Neuronal stem cell (in vitro differentiated cells): ENCODE measurements around the gene RPS3.
"Not testable (repeated sequence)": the region's sequence is repeated elsewhere in the genome, so short reads cannot be mapped to it uniquely, and the experiment has no call there.

Experiments
- DNase-seq: peaks from one replicate; pipeline ENCODE4 v3.0.0-alpha.2; 2013; ENCODE audit warnings: low spot score
- H2AFZ ChIP-seq: one replicate; pipeline ENCODE4 v1.6.1; 2013; ENCODE audit warnings: mild to moderate bottlenecking, low read length, inconsistent platforms
- H2AK5ac ChIP-seq: 2 replicates; pipeline ENCODE4 v1.6.1; 2013; ENCODE audit warnings: low read depth, mild to moderate bottlenecking, inconsistent platforms, low read length, moderate library complexity, mixed read lengths
- H2BK120ac ChIP-seq: 2 replicates; pipeline ENCODE4 v1.6.1; 2013; ENCODE audit warnings: low read depth, mild to moderate bottlenecking, inconsistent platforms, low read length, moderate library complexity, mixed read lengths
- H2BK12ac ChIP-seq: one replicate; pipeline ENCODE4 v1.6.1; 2013; ENCODE audit warnings: low read length, inconsistent platforms
- H2BK15ac ChIP-seq: 2 replicates; pipeline ENCODE4 v1.6.1; 2013; ENCODE audit warnings: mild to moderate bottlenecking, low read length, inconsistent platforms, mixed read lengths
- H2BK5ac ChIP-seq: one replicate; pipeline ENCODE4 v1.6.1; 2013; ENCODE audit warnings: inconsistent platforms, mild to moderate bottlenecking, low read length, moderate library complexity
- H3K14ac ChIP-seq: one replicate; pipeline ENCODE4 v1.6.1; 2013; ENCODE audit warnings: low read length, inconsistent platforms
- H3K18ac ChIP-seq: 2 replicates; pipeline ENCODE4 v1.6.1; 2013; ENCODE audit warnings: low read length, inconsistent platforms
- H3K23ac ChIP-seq: 2 replicates; pipeline ENCODE4 v1.6.1; 2013; ENCODE audit warnings: low read depth, mild to moderate bottlenecking, mixed read lengths, low read length, inconsistent platforms; ENCODE audit not compliant: poor library complexity
- H3K27ac ChIP-seq: replicated peaks from 3 replicates; pipeline ENCODE4 v1.5.1; 2013; ENCODE audit warnings: low read length, inconsistent platforms
- H3K27me3 ChIP-seq, 3 experiments: 2 replicates each; pipeline ENCODE4 v1.6.1; 2013; ENCODE audit warnings: low read length in 3 of 3, mild to moderate bottlenecking in 2 of 3, inconsistent platforms in 1 of 3, low read depth in 1 of 3, mixed read lengths in 1 of 3, moderate library complexity in 1 of 3; ENCODE audit not compliant: control insufficient read depth in 3 of 3, insufficient read depth in 3 of 3
- H3K36me3 ChIP-seq, 2 donors: replicated peaks in 1 of 2; 2 replicates each; pipeline ENCODE4 v1.6.1; 2013; ENCODE audit warnings: low read length in 2 of 2; ENCODE audit not compliant: control insufficient read depth in 2 of 2, insufficient read depth in 2 of 2
- H3K4ac ChIP-seq: 2 replicates; pipeline ENCODE4 v1.6.1; 2013; ENCODE audit warnings: inconsistent platforms, mild to moderate bottlenecking, low read length, moderate library complexity
- H3K4me1 ChIP-seq, 2 donors: 1 replicate in 1 of 2; 2 replicates in 1 of 2; pipeline ENCODE4 v1.6.1; 2013; ENCODE audit warnings: low read length in 2 of 2, low read depth in 1 of 2; ENCODE audit not compliant: control insufficient read depth in 2 of 2, insufficient read depth in 1 of 2
- H3K4me2 ChIP-seq: one replicate; pipeline ENCODE4 v1.6.1; 2013; ENCODE audit warnings: mild to moderate bottlenecking, low read length, inconsistent platforms; ENCODE audit not compliant: insufficient read depth, poor library complexity, severe bottlenecking
- H3K4me3 ChIP-seq, 2 donors: 2 replicates each; pipeline ENCODE4 v1.5.1; 2013; ENCODE audit warnings: low read length in 2 of 2, mild to moderate bottlenecking in 2 of 2, inconsistent platforms in 1 of 2, moderate library complexity in 1 of 2
- H3K79me1 ChIP-seq: one replicate; pipeline ENCODE4 v1.6.1; 2013; ENCODE audit warnings: low read depth, mild to moderate bottlenecking, inconsistent platforms, low read length, moderate library complexity
- H3K9ac ChIP-seq: one replicate; pipeline ENCODE4 v1.6.1; 2013; ENCODE audit warnings: mild to moderate bottlenecking, low read depth, low read length, inconsistent platforms; ENCODE audit not compliant: poor library complexity
- H3K9me3 ChIP-seq, 2 donors: replicated peaks in 1 of 2; 2 replicates each; pipeline versions ENCODE3 to v1.6.1; 2013; ENCODE audit warnings: low read length in 2 of 2, mild to moderate bottlenecking in 2 of 2, inconsistent platforms in 1 of 2, low read depth in 1 of 2, mixed read lengths in 1 of 2, moderate library complexity in 1 of 2; ENCODE audit not compliant: control insufficient read depth in 2 of 2, insufficient read depth in 1 of 2
- H4K8ac ChIP-seq: one replicate; pipeline ENCODE4 v1.6.1; 2013; ENCODE audit warnings: low read depth, mild to moderate bottlenecking, inconsistent platforms, low read length, moderate library complexity
- H4K91ac ChIP-seq: one replicate; pipeline ENCODE4 v1.6.1; 2013; ENCODE audit warnings: low read length, low read depth, mild to moderate bottlenecking, inconsistent platforms; ENCODE audit not compliant: poor library complexity
- WGBS, 2 donors: extraction: QIAGEN DNeasy Blood & Tissue Kit; methylation state at CpG; one replicate each; pipeline ENCODE4 v1.1.7; 2013; ENCODE audit warnings: missing lambda C conversion rate in 2 of 2, mixed read lengths in 1 of 2; ENCODE audit not compliant: insufficient read length in 2 of 2, insufficient replicate concordance in 1 of 2; ENCODE audit errors: extremely low coverage in 2 of 2; 5-methylcytosine and 5-hydroxymethylcytosine counted together

RPS3 gene

DNA sequence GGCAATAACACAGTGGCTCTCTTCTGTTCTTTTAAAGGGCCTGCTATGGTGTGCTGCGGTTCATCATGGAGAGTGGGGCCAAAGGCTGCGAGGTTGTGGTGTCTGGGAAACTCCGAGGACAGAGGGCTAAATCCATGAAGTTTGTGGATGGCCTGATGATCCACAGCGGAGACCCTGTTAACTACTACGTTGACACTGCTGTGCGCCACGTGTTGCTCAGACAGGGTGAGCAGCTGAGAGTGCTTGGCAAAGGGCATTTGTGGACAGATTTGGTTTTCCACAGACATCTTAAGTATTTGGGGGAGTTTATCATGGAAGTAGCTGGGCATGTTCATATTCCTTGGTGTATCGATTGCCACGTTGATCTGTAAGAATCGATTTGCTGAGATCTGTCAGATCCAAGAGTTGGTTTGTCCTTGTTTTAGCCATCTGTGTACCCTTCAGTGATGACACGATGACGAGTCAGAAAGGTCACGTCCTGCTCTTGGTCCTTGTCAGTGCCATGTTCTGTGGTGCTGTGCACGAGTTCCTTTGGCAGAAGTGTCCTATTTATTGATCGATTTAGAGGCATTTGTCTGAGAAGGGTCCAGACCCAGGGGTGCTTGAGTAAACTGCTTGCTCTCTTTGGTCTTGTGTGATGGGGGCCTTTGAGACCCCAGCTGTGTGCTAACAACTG, 4.8 kb downstream of the RPS3 start:
- no peak overlapping the region for H3K9ac ChIP-seq
- no peak overlapping the region for H3K4ac ChIP-seq
- no peak overlapping the region for H2BK12ac ChIP-seq
- H3K14ac ChIP-seq: no peak overlapping the region
- H3K18ac ChIP-seq: no peak overlapping the region
- DNase-seq: no peak
- H3K9me3 ChIP-seq: peaks cover 0 to 3% of the 10 kb centered on the region in 2 donors
- H2BK120ac ChIP-seq: no peak overlapping the region
- no peak overlapping the region for H3K27ac ChIP-seq
- peaks cover 7% of the 10 kb centered on the region for H3K79me1 ChIP-seq
- no peak overlapping the region for H3K4me3 ChIP-seq
- H2BK5ac ChIP-seq: no peak overlapping the region
- no peak overlapping the region for H3K4me2 ChIP-seq
- no CpG with 5 or more reads among the region's 15 CpGs for WGBS, 2 donors
- H3K23ac ChIP-seq: no peak overlapping the region
- peaks cover 60 to 88% of the 10 kb centered on the region in 2 donors for H3K36me3 ChIP-seq
- no peak overlapping the region for H2AFZ ChIP-seq
- H3K27me3 ChIP-seq: no peaks in the 10 kb centered on the region
- H3K4me1 ChIP-seq: peaks cover 3 to 12% of the 10 kb centered on the region in 2 donors
- H2BK15ac ChIP-seq: no peak overlapping the region
- no peak overlapping the region for H4K8ac ChIP-seq
- no peak overlapping the region for H2AK5ac ChIP-seq
- no peak overlapping the region for H4K91ac ChIP-seq

DNA sequence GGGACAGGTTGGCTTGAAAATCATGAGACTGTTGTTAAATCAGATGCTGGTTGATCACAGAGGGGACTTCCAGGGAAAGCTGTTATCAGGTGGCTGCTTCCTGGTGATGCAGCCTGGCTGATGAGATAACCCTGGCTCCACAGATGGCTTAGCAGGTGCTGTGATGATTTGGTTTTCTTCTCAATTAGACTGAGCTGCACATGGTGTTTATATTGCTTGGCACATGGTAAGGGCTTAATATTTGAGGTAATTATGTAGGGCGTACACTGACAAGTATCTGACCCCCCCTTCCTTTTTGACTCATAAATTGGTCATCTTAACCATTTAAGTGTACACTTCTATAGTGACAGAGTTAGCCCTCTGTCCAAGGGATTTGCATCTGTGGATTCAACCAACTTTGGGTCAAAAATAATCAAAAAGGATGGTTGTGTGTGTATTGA, 7.0 kb downstream of the RPS3 start:
- H3K23ac ChIP-seq: no peak overlapping the region
- no peak overlapping the region for H3K14ac ChIP-seq
- H3K4me3 ChIP-seq: no peak overlapping the region
- H3K79me1 ChIP-seq: peaks cover 5% of the 10 kb centered on the region
- H3K4me2 ChIP-seq: no peak overlapping the region
- no peak overlapping the region for H3K27ac ChIP-seq
- H3K4ac ChIP-seq: no peak overlapping the region
- peaks cover 0 to 3% of the 10 kb centered on the region in 2 donors for H3K9me3 ChIP-seq
- H2AK5ac ChIP-seq: no peak overlapping the region
- peaks cover 2 to 8% of the 10 kb centered on the region in 2 donors for H3K4me1 ChIP-seq
- H2BK120ac ChIP-seq: no peak overlapping the region
- no peak overlapping the region for H4K91ac ChIP-seq
- H3K9ac ChIP-seq: no peak overlapping the region
- H3K18ac ChIP-seq: no peak overlapping the region
- no peak overlapping the region for H2BK15ac ChIP-seq
- no CpG with 5 or more reads among the region's 1 CpG for WGBS, 2 donors
- no peak overlapping the region for H2AFZ ChIP-seq
- no peak for DNase-seq
- no peak overlapping the region for H4K8ac ChIP-seq
- peaks cover 57 to 75% of the 10 kb centered on the region in 2 donors for H3K36me3 ChIP-seq
- no peaks in the 10 kb centered on the region for H3K27me3 ChIP-seq
- H2BK12ac ChIP-seq: no peak overlapping the region
- no peak overlapping the region for H2BK5ac ChIP-seq

DNA sequence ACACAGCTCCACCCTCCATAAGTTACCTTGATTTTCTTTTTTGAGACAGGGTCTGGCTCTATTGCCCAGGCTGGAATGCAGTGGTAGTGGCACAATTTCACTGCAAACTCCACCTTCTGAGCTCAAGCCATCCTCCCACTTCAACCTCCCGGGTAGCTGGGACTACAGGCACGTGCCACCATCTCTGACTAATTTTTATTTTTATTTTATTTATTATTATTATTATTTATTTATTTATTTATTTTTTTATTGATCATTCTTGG, 9.6 kb downstream of the RPS3 start:
- DNase-seq: no peak
- no peak overlapping the region for H4K91ac ChIP-seq
- no peak overlapping the region for H2AK5ac ChIP-seq
- peaks cover 0 to 3% of the 10 kb centered on the region in 2 donors for H3K9me3 ChIP-seq
- H2BK15ac ChIP-seq: no peak overlapping the region
- H2BK120ac ChIP-seq: no peak overlapping the region
- H3K4ac ChIP-seq: no peak overlapping the region
- H2AFZ ChIP-seq: no peak overlapping the region
- no peak overlapping the region for H2BK12ac ChIP-seq
- H3K18ac ChIP-seq: no peak overlapping the region
- no peak overlapping the region for H3K4me2 ChIP-seq
- no peak overlapping the region for H3K14ac ChIP-seq
- no peaks in the 10 kb centered on the region for H3K4me1 ChIP-seq
- no peak overlapping the region for H2BK5ac ChIP-seq
- peaks cover 5% of the 10 kb centered on the region for H3K79me1 ChIP-seq
- whole genome bisulfite sequencing, 2 donors: no CpG with 5 or more reads among the region's 2 CpGs
- H3K27me3 ChIP-seq: no peaks in the 10 kb centered on the region
- H3K9ac ChIP-seq: no peak overlapping the region
- no peak overlapping the region for H3K27ac ChIP-seq
- no peak overlapping the region for H4K8ac ChIP-seq
- H3K36me3 ChIP-seq: peaks cover 51 to 74% of the 10 kb centered on the region in 2 donors
- no peak overlapping the region for H3K4me3 ChIP-seq
- H3K23ac ChIP-seq: no peak overlapping the region

DNA sequence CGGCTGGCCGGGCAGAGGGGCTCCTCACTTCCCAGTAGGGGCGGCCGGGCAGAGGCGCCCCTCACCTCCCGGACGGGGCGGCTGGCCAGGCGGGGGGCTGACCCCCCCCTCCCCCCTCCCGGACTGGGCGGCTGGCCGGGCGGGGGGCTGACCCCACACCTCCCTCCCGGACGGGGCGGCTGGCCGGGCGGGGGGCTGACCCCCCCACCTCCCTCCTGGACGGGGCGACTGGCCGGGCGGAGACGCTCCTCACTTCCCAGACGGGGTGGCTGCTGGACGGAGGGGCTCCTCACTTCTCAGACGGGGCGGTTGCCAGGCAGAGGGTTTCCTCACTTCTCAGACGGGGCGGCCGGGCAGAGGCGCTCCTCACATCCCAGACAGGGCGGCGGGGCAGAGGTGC, 10.7 kb downstream of the RPS3 start:
- H3K18ac ChIP-seq, H2BK15ac ChIP-seq, H2AK5ac ChIP-seq, H3K4me2 ChIP-seq, H2AFZ ChIP-seq, H3K23ac ChIP-seq, H3K4me1 ChIP-seq, DNase-seq, H3K9me3 ChIP-seq, H3K4me3 ChIP-seq, H2BK120ac ChIP-seq, H3K27ac ChIP-seq, H3K27me3 ChIP-seq, H4K8ac ChIP-seq, H3K14ac ChIP-seq, H4K91ac ChIP-seq, H3K9ac ChIP-seq, H2BK12ac ChIP-seq, H3K4ac ChIP-seq, H3K79me1 ChIP-seq, H2BK5ac ChIP-seq: not testable (repeated sequence)
- peaks cover 50 to 71% of the 10 kb centered on the region in 2 donors for H3K36me3 ChIP-seq
- WGBS, 2 donors: no CpG with 5 or more reads among the region's 33 CpGs
